H1 (cell line): Measurements from ENCODE around the gene IFIT2. TPM values are rescaled to one million over a fixed set of nuclear protein-coding genes. Genes with fewer than 3 reads are reported as not detected.

Source experiments
- KDM1A ChIP-seq: fragments of 200-600, 300-600 bp; sonication (generic); IDR thresholded peaks from 2 replicates; pipeline ENCODE4 v1.7.1; 2016; ENCODE audit warnings: mild to moderate bottlenecking, low read length, borderline replicate concordance
- TEAD4 ChIP-seq: IDR thresholded peaks from 2 replicates; pipeline ENCODE4 v1.6.1; 2012; ENCODE audit warnings: low read depth, low read length, inconsistent platforms, mixed read lengths
- polyA plus RNA-seq, 7 experiments: library from polyadenylated mRNA; depleted of rRNA in 3 of 7; stranded (reverse) in 5 of 7; unstranded in 2 of 7; fragments of >200 nt in 5 of 7; fragments of 200-250 nt in 2 of 7; gene quantifications; 1 replicate in 5 of 7; 2 replicates in 1 of 7; 4 replicates in 1 of 7; pipeline versions ENCODE4 v1.2.1 to v1.2.3, GENCODE V29; 2011 to 2013; ENCODE audit warnings: missing spikeins in 2 of 7, mixed read lengths in 2 of 7
- total RNA-seq: library from RNA; stranded (reverse); fragmentation: NEBNext Ultra II Directional; extraction: Animal tissue kit (Norgen Biotek cat#: 25700); gene quantifications from 2 replicates; pipeline ENCODE4 v1.2.1, GENCODE V29; 2021
- TF ChIP-seq, protein P1 (sequence below), 3 experiments: IDR thresholded peaks; 1 replicate in 2 of 3; 2 replicates in 1 of 3; pipeline versions ENCODE4 v1.5.1 to v1.6.1; 2011; ENCODE audit warnings: low read length in 3 of 3, mild to moderate bottlenecking in 3 of 3, inconsistent platforms in 2 of 3, low read depth in 1 of 3, moderate library complexity in 1 of 3; ENCODE audit not compliant: insufficient read depth in 1 of 3; ENCODE audit errors: control extremely low read depth in 1 of 3

The IFIT2 gene
- total and polyA plus RNA-seq, 2 of the 8 experiments (the other 6 are each of a cell fraction or from before 2014, with no cell fraction given) = 0.03 to 0.35 TPM

- TF ChIP-seq, protein P1, sequence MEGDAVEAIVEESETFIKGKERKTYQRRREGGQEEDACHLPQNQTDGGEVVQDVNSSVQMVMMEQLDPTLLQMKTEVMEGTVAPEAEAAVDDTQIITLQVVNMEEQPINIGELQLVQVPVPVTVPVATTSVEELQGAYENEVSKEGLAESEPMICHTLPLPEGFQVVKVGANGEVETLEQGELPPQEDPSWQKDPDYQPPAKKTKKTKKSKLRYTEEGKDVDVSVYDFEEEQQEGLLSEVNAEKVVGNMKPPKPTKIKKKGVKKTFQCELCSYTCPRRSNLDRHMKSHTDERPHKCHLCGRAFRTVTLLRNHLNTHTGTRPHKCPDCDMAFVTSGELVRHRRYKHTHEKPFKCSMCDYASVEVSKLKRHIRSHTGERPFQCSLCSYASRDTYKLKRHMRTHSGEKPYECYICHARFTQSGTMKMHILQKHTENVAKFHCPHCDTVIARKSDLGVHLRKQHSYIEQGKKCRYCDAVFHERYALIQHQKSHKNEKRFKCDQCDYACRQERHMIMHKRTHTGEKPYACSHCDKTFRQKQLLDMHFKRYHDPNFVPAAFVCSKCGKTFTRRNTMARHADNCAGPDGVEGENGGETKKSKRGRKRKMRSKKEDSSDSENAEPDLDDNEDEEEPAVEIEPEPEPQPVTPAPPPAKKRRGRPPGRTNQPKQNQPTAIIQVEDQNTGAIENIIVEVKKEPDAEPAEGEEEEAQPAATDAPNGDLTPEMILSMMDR (IDR thresholded peaks at IDR 0.05; ENCODE audit: control extremely low read depth in 1 of 3, insufficient read depth in 1 of 3, low read depth in 1 of 3, low read length in 3 of 3) = no peak
- TF ChIP-seq KDM1A = no peak
- no peak for TF ChIP-seq TEAD4
Measured at GRCh38 chr10:89310056-89310893, 8.4 kb downstream of the IFIT2 start (continued).
